Measurements from ENCODE around the gene SC5D.

The SC5D gene

GRCh38 chr11:121292495-121293287 lies at the start of gene SC5D:
Gene SC5D (plus strand): TSS chr11:121292771. CDS start chr11:121303376, 10,605 bp downstream.
- DNase-seq = peak; percentile 98

- DNase-seq = peak; percentile 49
These were observed 47.7 kb upstream of the SC5D start for GRCh38 chr11:121244884-121245283.

GRCh38 chr11:121246021-121246768 lies 46.4 kb upstream of the SC5D start:
- no peak for DNase-seq

- no peak for DNase-seq
These were observed 45.9 kb upstream of the SC5D start for GRCh38 chr11:121246769-121247035.

GRCh38 chr11:121248496-121248895 lies 44.1 kb upstream of the SC5D start:
- DNase-seq = peak; percentile 21

GRCh38 chr11:121249039-121249663 lies 43.4 kb upstream of the SC5D start:
- DNase-seq = peak; percentile 76

- DNase-seq = peak; percentile 62
These were observed 41.7 kb upstream of the SC5D start for GRCh38 chr11:121250843-121251242.

- DNase-seq = peak; percentile 98
These were observed 38.6 kb upstream of the SC5D start for GRCh38 chr11:121253951-121254350.

GRCh38 chr11:121254756-121255155 lies 37.8 kb upstream of the SC5D start:
- DNase-seq = peak; percentile 29

GRCh38 chr11:121255473-121256125 lies 37.0 kb upstream of the SC5D start:
- no peak for DNase-seq

GRCh38 chr11:121257289-121257688 lies 35.3 kb upstream of the SC5D start:
- no peak for DNase-seq

GRCh38 chr11:121257976-121258375 lies 34.6 kb upstream of the SC5D start:
- peak; percentile 70 for DNase-seq

- peak; percentile 29 for DNase-seq
These were observed 27.0 kb upstream of the SC5D start for GRCh38 chr11:121265586-121265985.

- no peak for DNase-seq
These were observed 24.0 kb upstream of the SC5D start for GRCh38 chr11:121268581-121268980.

GRCh38 chr11:121270001-121270678 lies 22.4 kb upstream of the SC5D start:
- no peak for DNase-seq

- peak; percentile 47 for DNase-seq
These were observed 18.1 kb upstream of the SC5D start for GRCh38 chr11:121274332-121274991.

GRCh38 chr11:121281698-121282097 lies 10.9 kb upstream of the SC5D start:
- peak; percentile 81 for DNase-seq

- peak; percentile 23 for DNase-seq
These were observed 10.2 kb upstream of the SC5D start for GRCh38 chr11:121282386-121282785.

GRCh38 chr11:121282886-121283502 lies 9.6 kb upstream of the SC5D start:
- DNase-seq = no peak

- peak; percentile 26 for DNase-seq
These were observed 1.3 kb upstream of the SC5D start for GRCh38 chr11:121291319-121291718.

GRCh38 chr11:121291896-121292494 lies 576 bp upstream of the SC5D start:
- peak; percentile 81 for DNase-seq

GRCh38 chr11:121293288-121293594 lies 670 bp downstream of the SC5D start:
- no peak for DNase-seq
